HCT116 (cell line): ENCODE measurements around the gene TCF23. TPM values are rescaled to one million over a fixed set of nuclear protein-coding genes. Genes with fewer than 3 reads are reported as not detected.

ENCODE experiments used
- ATAC-seq: fragments of 200-7000 bp; cut with Tn5 transposase; 2 replicates; pipeline ENCODE4 v1.9.1; 2020; ENCODE audit warnings: mild to moderate bottlenecking, moderate library complexity
- BruUV-seq: library from RNA; stranded (reverse); fragments of 400-500 nt; replicated peaks from 2 replicates; lab custom pipeline; 2021; lab: Mats Ljungman, UMichigan
- CTCF ChIA-PET: fragments of 300-600 bp; sonication (Branson Sonifier 250); formaldehyde crosslinking; loops from one replicate; lab custom pipeline; 2021; ENCODE audit warnings: antibody characterized with exemption; lab: Charles Lee
- POLR2A ChIA-PET: fragments of 300-600, 350-600 bp; sonication (Branson Sonifier 250); formaldehyde crosslinking; loops from one replicate; lab custom pipeline; 2021; ENCODE audit warnings: antibody characterized with exemption; lab: Charles Lee
- RAD21 ChIA-PET, 2 experiments: fragments of 300-600 bp; sonication (Branson Sonifier 250); formaldehyde crosslinking; loops; one replicate each; lab custom pipeline; 2023; ENCODE audit warnings: low total read pairs in 2 of 2; ENCODE audit not compliant: uncharacterized antibody in 2 of 2, unreplicated experiment in 2 of 2, low non-redundant PET in 1 of 2; lab: Charles Lee
- DNase-seq: peaks from one replicate; pipeline ENCODE4 v3.0.0-alpha.2; 2010; ENCODE audit warnings: low read depth, low spot score
- H2AFZ ChIP-seq: fragments of 200-600 bp; shearing (Covaris generic), sonication (generic); 2 replicates; pipeline ENCODE4 v1.6.1; 2017; ENCODE audit warnings: low read depth, mixed run types, mixed read lengths, antibody characterized with exemption, low read length; ENCODE audit not compliant: poor library complexity, severe bottlenecking
- H3K27ac ChIP-seq: 2 replicates; pipeline ENCODE4 v1.5.1; 2012; ENCODE audit warnings: low read depth, low read length
- H3K27me3 ChIP-seq: fragments of 200-600 bp; sonication (generic); 2 replicates; pipeline ENCODE4 v1.6.1; 2016; ENCODE audit warnings: mixed run types, low read length, mixed read lengths; ENCODE audit not compliant: insufficient read depth
- H3K36me3 ChIP-seq, 2 experiments: fragments of 200-500 bp in 1 of 2; fragments of 200-600 bp in 1 of 2; sonication (Bioruptor generic) in 1 of 2; sonication (generic) in 1 of 2; 2 replicates each; pipeline versions ENCODE4 v1.5.1 to v1.6.1; 2014 to 2016; ENCODE audit warnings: low read length in 2 of 2, inconsistent platforms in 1 of 2, mixed read lengths in 1 of 2, mixed run types in 1 of 2; ENCODE audit not compliant: insufficient read depth in 2 of 2, control insufficient read depth in 1 of 2
- H3K4me1 ChIP-seq, 2 experiments: fragments of 200-600 bp in 1 of 2; sonication (generic) in 1 of 2; 2 replicates each; pipeline versions ENCODE4 v1.5.1 to v1.6.1; 2012 to 2017; ENCODE audit warnings: low read length in 2 of 2, inconsistent platforms in 1 of 2, mild to moderate bottlenecking in 1 of 2, mixed read lengths in 1 of 2, mixed run types in 1 of 2, moderate library complexity in 1 of 2; ENCODE audit not compliant: insufficient read depth in 2 of 2, control insufficient read depth in 1 of 2
- H3K4me2 ChIP-seq: fragments of 200-600 bp; sonication (generic); 2 replicates; pipeline ENCODE4 v1.6.1; 2017; ENCODE audit warnings: mixed run types, low read length, mixed read lengths
- H3K4me3 ChIP-seq, 2 experiments: fragments of 200-600 bp in 1 of 2; sonication (generic) in 1 of 2; replicated peaks in 1 of 2; 2 replicates each; pipeline ENCODE4 v1.5.1; 2011 to 2016; ENCODE audit warnings: low read length in 2 of 2, control low read depth in 1 of 2, low read depth in 1 of 2, mild to moderate bottlenecking in 1 of 2, mixed read lengths in 1 of 2, mixed run types in 1 of 2
- H3K79me2 ChIP-seq: fragments of 200-600 bp; sonication (generic); 2 replicates; pipeline ENCODE4 v1.6.1; 2017; ENCODE audit warnings: mild to moderate bottlenecking, mixed run types, low read length, moderate library complexity, mixed read lengths; ENCODE audit not compliant: insufficient read depth
- H3K9ac ChIP-seq: fragments of 200-600 bp; sonication (generic); 2 replicates; pipeline ENCODE4 v1.6.1; 2016; ENCODE audit warnings: low read length, mixed read lengths
- H3K9me2 ChIP-seq: fragments of 200-600 bp; sonication (generic), shearing (Covaris generic); 2 replicates; pipeline ENCODE4 v1.6.1; 2017; ENCODE audit warnings: mixed run types, mild to moderate bottlenecking, moderate library complexity; ENCODE audit not compliant: insufficient read depth
- H3K9me3 ChIP-seq, 2 experiments: fragments of 200-500 bp in 1 of 2; fragments of 200-600 bp in 1 of 2; sonication (Bioruptor generic) in 1 of 2; sonication (generic) in 1 of 2; 2 replicates each; pipeline ENCODE4 v1.6.1; 2014 to 2017; ENCODE audit warnings: low read length in 2 of 2, mixed read lengths in 2 of 2, inconsistent platforms in 1 of 2, low read depth in 1 of 2, mild to moderate bottlenecking in 1 of 2, mixed run types in 1 of 2, moderate library complexity in 1 of 2; ENCODE audit not compliant: control insufficient read depth in 1 of 2, insufficient read depth in 1 of 2
- H4K20me1 ChIP-seq: fragments of 200-600 bp; sonication (generic), shearing (Covaris generic); 2 replicates; pipeline ENCODE4 v1.6.1; 2017; ENCODE audit warnings: mixed run types, mild to moderate bottlenecking, moderate library complexity; ENCODE audit not compliant: insufficient read depth
- ATF3 ChIP-seq: IDR thresholded peaks from 2 replicates; pipeline ENCODE4 v1.6.1; 2012
- CBX3 ChIP-seq: IDR thresholded peaks from 2 replicates; pipeline ENCODE4 v1.6.1; 2012; ENCODE audit warnings: low read depth
- CEBPB ChIP-seq: IDR thresholded peaks from 2 replicates; pipeline ENCODE4 v1.6.1; 2012; ENCODE audit warnings: low read depth
- EGR1 ChIP-seq: IDR thresholded peaks from 2 replicates; pipeline ENCODE4 v1.6.1; 2012; ENCODE audit warnings: low read depth
- EZH2 ChIP-seq: fragments of 200-600 bp; sonication (generic); IDR thresholded peaks from 2 replicates; pipeline ENCODE4 v1.6.1; 2017; ENCODE audit warnings: antibody characterized with exemption, mixed run types
- EZH2phosphoT487 ChIP-seq: fragments of 200-600 bp; IDR thresholded peaks from 2 replicates; pipeline ENCODE4 v1.6.1; 2018; ENCODE audit warnings: antibody characterized with exemption, borderline replicate concordance
- JUND ChIP-seq: IDR thresholded peaks from 2 replicates; pipeline ENCODE4 v1.6.1; 2012
- POLR2AphosphoS5 ChIP-seq: IDR thresholded peaks from 2 replicates; pipeline ENCODE4 v1.6.1; 2011; ENCODE audit warnings: mild to moderate bottlenecking, low read depth, low read length, moderate library complexity
- RAD21 ChIP-seq: IDR thresholded peaks from 2 replicates; pipeline ENCODE4 v1.6.1; 2012; ENCODE audit warnings: low read depth, mild to moderate bottlenecking
- SIN3A ChIP-seq: IDR thresholded peaks from 2 replicates; pipeline ENCODE4 v1.6.1; 2012; ENCODE audit warnings: low read depth
- TCF7L2 ChIP-seq: IDR thresholded peaks from 2 replicates; pipeline ENCODE4 v1.7.0; 2011; ENCODE audit warnings: borderline replicate concordance, inconsistent platforms; ENCODE audit not compliant: insufficient read depth, insufficient read length; ENCODE audit errors: extremely low read depth
- YY1 ChIP-seq: IDR thresholded peaks from 2 replicates; pipeline ENCODE4 v1.6.1; 2011; ENCODE audit warnings: low read length, low read depth, moderate library complexity, mild to moderate bottlenecking; ENCODE audit not compliant: insufficient replicate concordance; ENCODE audit errors: extremely low read depth
- ZBTB33 ChIP-seq: IDR thresholded peaks from 2 replicates; pipeline ENCODE4 v1.6.1; 2011; ENCODE audit warnings: mild to moderate bottlenecking, low read length, moderate library complexity; ENCODE audit not compliant: insufficient replicate concordance; ENCODE audit errors: extremely low read depth
- ZFX ChIP-seq: fragments of 450-650 bp; IDR thresholded peaks from 2 replicates; pipeline ENCODE4 v1.6.1; 2017
- ZNF274 ChIP-seq: fragments of 200-500 bp; sonication (Bioruptor generic); IDR thresholded peaks from 2 replicates; pipeline ENCODE4 v1.6.1; 2014; ENCODE audit warnings: mild to moderate bottlenecking, low read depth, low read length, inconsistent platforms
- intact Hi-C: fragments of 100-400 bp; cut with micrococcal nuclease; formaldehyde crosslinking; loops from 2 replicates; pipeline ENCODE4 v1.10.0; 2022
- total RNA-seq: library from RNA; stranded (reverse); gene quantifications from one replicate; pipeline ENCODE4 v1.2.1, GENCODE V29; 2021; ENCODE audit not compliant: unreplicated experiment
- TF ChIP-seq, protein P1 (sequence below): IDR thresholded peaks from 2 replicates; pipeline ENCODE4 v1.6.1; 2012; ENCODE audit warnings: low read depth
- TF ChIP-seq, protein P2 (sequence below), 3 experiments: fragments of 200-600 bp in 1 of 3; sonication (generic) in 1 of 3; IDR thresholded peaks in 2 of 3; conservative IDR thresholded peaks in 1 of 3; 2 replicates each; pipeline ENCODE4 v1.5.1; 2012 to 2017; ENCODE audit warnings: low read depth in 2 of 3, low read length in 2 of 3, antibody characterized with exemption in 1 of 3, borderline replicate concordance in 1 of 3, control low read depth in 1 of 3, mild to moderate bottlenecking in 1 of 3, mixed read lengths in 1 of 3, mixed run types in 1 of 3, moderate library complexity in 1 of 3; ENCODE audit not compliant: insufficient read depth in 1 of 3

TCF23 gene
- total RNA-seq, 1 experiment from 2014 or later: not detected

DNA sequence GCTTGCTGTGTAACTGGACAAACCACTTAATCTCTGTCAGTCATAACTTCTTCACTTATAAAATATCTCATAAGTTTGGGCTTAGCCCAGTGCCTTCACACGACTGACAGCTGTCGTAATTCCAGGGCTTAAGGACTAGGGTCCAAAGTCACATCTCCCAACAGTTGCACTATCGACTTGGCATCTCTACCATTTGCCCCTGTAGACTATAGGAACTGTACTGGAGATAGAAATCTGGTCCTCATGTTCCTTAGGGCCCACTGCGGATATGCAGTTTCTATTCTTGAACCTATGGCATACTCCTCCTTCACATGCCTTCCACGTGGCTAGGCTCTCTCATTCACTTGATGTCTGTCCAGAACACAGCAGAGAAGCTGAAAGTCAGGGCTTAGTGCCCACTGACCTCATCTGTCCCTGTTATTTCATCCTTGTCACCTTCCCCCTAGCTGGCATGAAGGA, 22.5 kb upstream of the TCF23 start:
- TF ChIP-seq RAD21 (no peak), ATF3 (no peak), JUND (no peak), CBX3 (no peak), ZNF274 (no peak), EZH2 (no peak), POLR2AphosphoS5 (no peak), TCF7L2 (no peak), EZH2phosphoT487 (no peak), EGR1 (no peak), SIN3A (no peak), YY1 (no peak), ZBTB33 (no peak), ZFX (no peak), CEBPB (no peak)
- TF ChIP-seq, protein P1, sequence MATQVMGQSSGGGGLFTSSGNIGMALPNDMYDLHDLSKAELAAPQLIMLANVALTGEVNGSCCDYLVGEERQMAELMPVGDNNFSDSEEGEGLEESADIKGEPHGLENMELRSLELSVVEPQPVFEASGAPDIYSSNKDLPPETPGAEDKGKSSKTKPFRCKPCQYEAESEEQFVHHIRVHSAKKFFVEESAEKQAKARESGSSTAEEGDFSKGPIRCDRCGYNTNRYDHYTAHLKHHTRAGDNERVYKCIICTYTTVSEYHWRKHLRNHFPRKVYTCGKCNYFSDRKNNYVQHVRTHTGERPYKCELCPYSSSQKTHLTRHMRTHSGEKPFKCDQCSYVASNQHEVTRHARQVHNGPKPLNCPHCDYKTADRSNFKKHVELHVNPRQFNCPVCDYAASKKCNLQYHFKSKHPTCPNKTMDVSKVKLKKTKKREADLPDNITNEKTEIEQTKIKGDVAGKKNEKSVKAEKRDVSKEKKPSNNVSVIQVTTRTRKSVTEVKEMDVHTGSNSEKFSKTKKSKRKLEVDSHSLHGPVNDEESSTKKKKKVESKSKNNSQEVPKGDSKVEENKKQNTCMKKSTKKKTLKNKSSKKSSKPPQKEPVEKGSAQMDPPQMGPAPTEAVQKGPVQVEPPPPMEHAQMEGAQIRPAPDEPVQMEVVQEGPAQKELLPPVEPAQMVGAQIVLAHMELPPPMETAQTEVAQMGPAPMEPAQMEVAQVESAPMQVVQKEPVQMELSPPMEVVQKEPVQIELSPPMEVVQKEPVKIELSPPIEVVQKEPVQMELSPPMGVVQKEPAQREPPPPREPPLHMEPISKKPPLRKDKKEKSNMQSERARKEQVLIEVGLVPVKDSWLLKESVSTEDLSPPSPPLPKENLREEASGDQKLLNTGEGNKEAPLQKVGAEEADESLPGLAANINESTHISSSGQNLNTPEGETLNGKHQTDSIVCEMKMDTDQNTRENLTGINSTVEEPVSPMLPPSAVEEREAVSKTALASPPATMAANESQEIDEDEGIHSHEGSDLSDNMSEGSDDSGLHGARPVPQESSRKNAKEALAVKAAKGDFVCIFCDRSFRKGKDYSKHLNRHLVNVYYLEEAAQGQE: no peak
- TF ChIP-seq, protein P2, sequence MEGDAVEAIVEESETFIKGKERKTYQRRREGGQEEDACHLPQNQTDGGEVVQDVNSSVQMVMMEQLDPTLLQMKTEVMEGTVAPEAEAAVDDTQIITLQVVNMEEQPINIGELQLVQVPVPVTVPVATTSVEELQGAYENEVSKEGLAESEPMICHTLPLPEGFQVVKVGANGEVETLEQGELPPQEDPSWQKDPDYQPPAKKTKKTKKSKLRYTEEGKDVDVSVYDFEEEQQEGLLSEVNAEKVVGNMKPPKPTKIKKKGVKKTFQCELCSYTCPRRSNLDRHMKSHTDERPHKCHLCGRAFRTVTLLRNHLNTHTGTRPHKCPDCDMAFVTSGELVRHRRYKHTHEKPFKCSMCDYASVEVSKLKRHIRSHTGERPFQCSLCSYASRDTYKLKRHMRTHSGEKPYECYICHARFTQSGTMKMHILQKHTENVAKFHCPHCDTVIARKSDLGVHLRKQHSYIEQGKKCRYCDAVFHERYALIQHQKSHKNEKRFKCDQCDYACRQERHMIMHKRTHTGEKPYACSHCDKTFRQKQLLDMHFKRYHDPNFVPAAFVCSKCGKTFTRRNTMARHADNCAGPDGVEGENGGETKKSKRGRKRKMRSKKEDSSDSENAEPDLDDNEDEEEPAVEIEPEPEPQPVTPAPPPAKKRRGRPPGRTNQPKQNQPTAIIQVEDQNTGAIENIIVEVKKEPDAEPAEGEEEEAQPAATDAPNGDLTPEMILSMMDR (IDR thresholded peaks at IDR 0.05 in 2 of 3, conservative IDR thresholded peaks at IDR 0.05 in 1 of 3; ENCODE audit: borderline replicate concordance in 1 of 3, insufficient read depth in 1 of 3, low read depth in 2 of 3, low read length in 2 of 3): no peak
- H3K4me2 ChIP-seq: no peak overlapping the region
- ATAC-seq: no peak

More for the DNA sequence above, 22.5 kb upstream of the TCF23 start:
- no peak for DNase-seq
- Histone ChIP-seq H3K27ac (no peak overlapping the region), H3K9me3 (no peaks in the 10 kb centered on the region), H3K9ac (no peak overlapping the region), H3K79me2 (no peaks in the 10 kb centered on the region), H4K20me1 (no peaks in the 10 kb centered on the region), H3K27me3 (no peaks in the 10 kb centered on the region), H2AFZ (no peak overlapping the region), H3K9me2 (no peaks in the 10 kb centered on the region), H3K4me3 (no peak overlapping the region), H3K4me1 (no peaks in the 10 kb centered on the region), H3K36me3 (peaks cover 1 to 5% of the 10 kb centered on the region in 2 experiments; a peak in 1 of 4 replicates)
- CTCF ChIA-PET: no interaction called here
- intact Hi-C loops: no loop called here
- BruUV-seq: no TSS peak
- RAD21 ChIA-PET: no interaction called here
- POLR2A ChIA-PET: no interaction called here
